PC-3 (cell line): ENCODE results near the gene ADTRP.

ENCODE experiments used
- EZH2 ChIP-seq: fragments of 300-600 bp; sonication (generic); IDR thresholded peaks from one replicate; pipeline ENCODE4 v1.6.1; 2017; ENCODE audit warnings: antibody characterized with exemption, mild to moderate bottlenecking, low read length; ENCODE audit not compliant: unreplicated experiment
- TF ChIP-seq, protein P1 (sequence below): fragments of 300-600 bp; sonication (generic); conservative IDR thresholded peaks from 2 replicates; pipeline ENCODE4 v1.5.1; 2017; ENCODE audit warnings: antibody characterized with exemption, low read depth, mild to moderate bottlenecking, low read length

- no peak for TF ChIP-seq EZH2
- TF ChIP-seq, protein P1, sequence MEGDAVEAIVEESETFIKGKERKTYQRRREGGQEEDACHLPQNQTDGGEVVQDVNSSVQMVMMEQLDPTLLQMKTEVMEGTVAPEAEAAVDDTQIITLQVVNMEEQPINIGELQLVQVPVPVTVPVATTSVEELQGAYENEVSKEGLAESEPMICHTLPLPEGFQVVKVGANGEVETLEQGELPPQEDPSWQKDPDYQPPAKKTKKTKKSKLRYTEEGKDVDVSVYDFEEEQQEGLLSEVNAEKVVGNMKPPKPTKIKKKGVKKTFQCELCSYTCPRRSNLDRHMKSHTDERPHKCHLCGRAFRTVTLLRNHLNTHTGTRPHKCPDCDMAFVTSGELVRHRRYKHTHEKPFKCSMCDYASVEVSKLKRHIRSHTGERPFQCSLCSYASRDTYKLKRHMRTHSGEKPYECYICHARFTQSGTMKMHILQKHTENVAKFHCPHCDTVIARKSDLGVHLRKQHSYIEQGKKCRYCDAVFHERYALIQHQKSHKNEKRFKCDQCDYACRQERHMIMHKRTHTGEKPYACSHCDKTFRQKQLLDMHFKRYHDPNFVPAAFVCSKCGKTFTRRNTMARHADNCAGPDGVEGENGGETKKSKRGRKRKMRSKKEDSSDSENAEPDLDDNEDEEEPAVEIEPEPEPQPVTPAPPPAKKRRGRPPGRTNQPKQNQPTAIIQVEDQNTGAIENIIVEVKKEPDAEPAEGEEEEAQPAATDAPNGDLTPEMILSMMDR: no peak
Measured at GRCh38 chr6:11685481-11686093, 93.0 kb downstream of the ADTRP start.
